ENCODE data around the gene GALNT5. TPM values are rescaled to one million over a fixed set of nuclear protein-coding genes. Genes with fewer than 3 reads are reported as not detected.
"Not testable (repeated sequence)": the region's sequence is repeated elsewhere in the genome, so short reads cannot be mapped to it uniquely, and the experiment has no call there.

GALNT5 gene, protein sequence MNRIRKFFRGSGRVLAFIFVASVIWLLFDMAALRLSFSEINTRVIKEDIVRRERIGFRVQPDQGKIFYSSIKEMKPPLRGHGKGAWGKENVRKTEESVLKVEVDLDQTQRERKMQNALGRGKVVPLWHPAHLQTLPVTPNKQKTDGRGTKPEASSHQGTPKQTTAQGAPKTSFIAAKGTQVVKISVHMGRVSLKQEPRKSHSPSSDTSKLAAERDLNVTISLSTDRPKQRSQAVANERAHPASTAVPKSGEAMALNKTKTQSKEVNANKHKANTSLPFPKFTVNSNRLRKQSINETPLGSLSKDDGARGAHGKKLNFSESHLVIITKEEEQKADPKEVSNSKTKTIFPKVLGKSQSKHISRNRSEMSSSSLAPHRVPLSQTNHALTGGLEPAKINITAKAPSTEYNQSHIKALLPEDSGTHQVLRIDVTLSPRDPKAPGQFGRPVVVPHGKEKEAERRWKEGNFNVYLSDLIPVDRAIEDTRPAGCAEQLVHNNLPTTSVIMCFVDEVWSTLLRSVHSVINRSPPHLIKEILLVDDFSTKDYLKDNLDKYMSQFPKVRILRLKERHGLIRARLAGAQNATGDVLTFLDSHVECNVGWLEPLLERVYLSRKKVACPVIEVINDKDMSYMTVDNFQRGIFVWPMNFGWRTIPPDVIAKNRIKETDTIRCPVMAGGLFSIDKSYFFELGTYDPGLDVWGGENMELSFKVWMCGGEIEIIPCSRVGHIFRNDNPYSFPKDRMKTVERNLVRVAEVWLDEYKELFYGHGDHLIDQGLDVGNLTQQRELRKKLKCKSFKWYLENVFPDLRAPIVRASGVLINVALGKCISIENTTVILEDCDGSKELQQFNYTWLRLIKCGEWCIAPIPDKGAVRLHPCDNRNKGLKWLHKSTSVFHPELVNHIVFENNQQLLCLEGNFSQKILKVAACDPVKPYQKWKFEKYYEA
- polyA plus RNA-seq (ENCODE audit: low read depth in 6 of 6): under 1 TPM in 1 of 6 donors, not detected in 5; 0.04 TPM

GRCh38 chr2:157257312-157258252 lies at the start of gene GALNT5:
GALNT5 (plus strand) TSS chr2:157257705; CDS start chr2:157258083, 378 bp downstream.
- H3K36me3 Mint-ChIP-seq: no peaks in the 10 kb centered on the region
- H3K4me3 Mint-ChIP-seq: no peak within 1 kb of the TSS
- peaks cover 11 to 24% (median 20%) of the 10 kb centered on the region in 3 donors for H3K27me3 Mint-ChIP-seq
- no peaks in the 10 kb centered on the region for H3K9me3 Mint-ChIP-seq
- DNase-seq: no peak
- no peak for ATAC-seq (ENCODE audit: low read depth in 2 of 2)
- H3K4me1 Mint-ChIP-seq: peaks cover 0 to 14% (median 0%) of the 10 kb centered on the region in 3 donors
- H3K27ac Mint-ChIP-seq: no peak within 1 kb of the TSS

- Mint-ChIP-seq H3K9me3 (no peaks in the 10 kb centered on the region), H3K27ac (no peak overlapping the region), H3K4me1 (no peaks in the 10 kb centered on the region), H3K4me3 (no peak overlapping the region), H3K36me3 (no peaks in the 10 kb centered on the region), H3K27me3 (peaks cover 5 to 17% (median 6%) of the 10 kb centered on the region in 3 donors)
- no peak for ATAC-seq (ENCODE audit: low read depth in 2 of 2)
- DNase-seq: no peak
These were observed 41.1 kb upstream of the GALNT5 start for GRCh38 chr2:157216286-157216965.

DNA sequence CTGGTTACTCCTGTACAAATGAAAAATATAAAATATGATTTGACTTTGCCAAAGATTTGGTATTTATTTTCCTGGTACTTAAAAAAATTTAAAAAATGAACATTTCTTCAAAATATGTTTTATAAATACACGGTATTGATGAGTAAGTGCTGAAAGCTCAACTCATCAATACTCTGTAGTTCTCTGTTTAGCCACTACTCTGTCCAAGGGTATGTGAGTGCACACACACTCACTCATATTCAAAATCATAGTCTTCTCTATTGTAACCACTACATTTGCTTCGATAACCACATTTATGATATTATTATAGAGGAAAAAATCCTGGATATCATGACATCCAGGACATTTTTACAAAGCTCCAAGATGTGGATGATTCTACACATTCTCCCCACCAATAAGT lies 40.1 kb upstream of the GALNT5 start:
- H3K27ac Mint-ChIP-seq: no peak overlapping the region
- H3K9me3 Mint-ChIP-seq: no peaks in the 10 kb centered on the region
- no peaks in the 10 kb centered on the region for H3K36me3 Mint-ChIP-seq
- ATAC-seq (ENCODE audit: low read depth in 2 of 2) (no peak), DNase-seq (no peak)
- H3K27me3 Mint-ChIP-seq: peaks cover 5 to 17% (median 6%) of the 10 kb centered on the region in 3 donors
- no peak overlapping the region for H3K4me3 Mint-ChIP-seq
- H3K4me1 Mint-ChIP-seq: no peaks in the 10 kb centered on the region

- no peak for DNase-seq
- Mint-ChIP-seq H3K27ac (no peak overlapping the region), H3K27me3 (peaks cover 0 to 17% (median 0%) of the 10 kb centered on the region in 3 donors), H3K4me1 (no peaks in the 10 kb centered on the region), H3K36me3 (no peaks in the 10 kb centered on the region), H3K4me3 (no peak overlapping the region), H3K9me3 (peaks cover 0 to 3% (median 0%) of the 10 kb centered on the region in 7 donors)
- no peak for ATAC-seq (ENCODE audit: low read depth in 2 of 2)
These were observed 38.6 kb upstream of the GALNT5 start for GRCh38 chr2:157218911-157219310.

DNA sequence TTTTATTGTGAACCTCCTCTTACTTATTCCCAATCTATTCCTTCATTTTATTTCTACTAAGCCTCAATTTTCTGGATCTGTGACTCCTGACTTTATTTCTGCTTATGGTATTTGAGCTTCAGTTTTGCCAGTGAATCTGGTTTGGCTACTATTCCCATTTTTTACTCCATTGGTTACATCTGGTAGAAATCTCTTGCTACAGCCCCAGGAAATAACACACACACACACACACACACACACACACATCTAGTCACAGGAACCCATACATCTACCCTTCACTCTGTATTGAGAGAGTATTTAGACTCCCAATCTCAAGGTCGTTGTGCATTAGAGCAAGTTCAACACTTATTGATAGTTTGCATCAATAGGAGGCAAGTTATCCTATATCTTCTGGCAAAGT lies 37.0 kb upstream of the GALNT5 start:
- peak overlapping the region in 1 of 6 donors; percentile 26 for H3K27ac Mint-ChIP-seq
- H3K27me3 Mint-ChIP-seq: peaks cover 0 to 17% (median 0%) of the 10 kb centered on the region in 3 donors
- H3K4me1 Mint-ChIP-seq: no peaks in the 10 kb centered on the region
- no peak for ATAC-seq (ENCODE audit: low read depth in 2 of 2)
- no peak for DNase-seq
- no peak overlapping the region for H3K4me3 Mint-ChIP-seq
- H3K36me3 Mint-ChIP-seq: no peaks in the 10 kb centered on the region
- peaks cover 0 to 7% (median 0%) of the 10 kb centered on the region in 7 donors for H3K9me3 Mint-ChIP-seq

GRCh38 chr2:157221394-157221988 lies 36.0 kb upstream of the GALNT5 start:
- Mint-ChIP-seq H3K4me3 (no peak overlapping the region), H3K27ac (no peak overlapping the region), H3K27me3 (peaks cover 0 to 11% (median 0%) of the 10 kb centered on the region in 3 donors), H3K9me3 (peaks cover 0 to 7% (median 0%) of the 10 kb centered on the region in 7 donors), H3K36me3 (no peaks in the 10 kb centered on the region), H3K4me1 (no peaks in the 10 kb centered on the region)
- ATAC-seq (ENCODE audit: low read depth in 2 of 2) (no peak), DNase-seq (no peak)

GRCh38 chr2:157223624-157224205 lies 33.8 kb upstream of the GALNT5 start:
- no peak for DNase-seq
- no peak for ATAC-seq (ENCODE audit: low read depth in 2 of 2)
- H3K36me3 Mint-ChIP-seq: no peaks in the 10 kb centered on the region
- no peaks in the 10 kb centered on the region for H3K4me1 Mint-ChIP-seq
- H3K9me3 Mint-ChIP-seq: peaks cover 0 to 9% (median 0%) of the 10 kb centered on the region in 7 donors
- H3K27ac Mint-ChIP-seq: no peak overlapping the region
- peaks cover 0 to 8% (median 0%) of the 10 kb centered on the region in 3 donors for H3K27me3 Mint-ChIP-seq
- H3K4me3 Mint-ChIP-seq: no peak overlapping the region

- not testable (repeated sequence) for H3K27ac Mint-ChIP-seq; H3K4me3 Mint-ChIP-seq; H3K36me3 Mint-ChIP-seq; DNase-seq; H3K4me1 Mint-ChIP-seq; ATAC-seq (ENCODE audit: low read depth in 2 of 2); H3K27me3 Mint-ChIP-seq
- H3K9me3 Mint-ChIP-seq: peaks cover 0 to 16% (median 0%) of the 10 kb centered on the region in 7 donors
These were observed 33.1 kb upstream of the GALNT5 start for GRCh38 chr2:157224448-157224847.

DNA sequence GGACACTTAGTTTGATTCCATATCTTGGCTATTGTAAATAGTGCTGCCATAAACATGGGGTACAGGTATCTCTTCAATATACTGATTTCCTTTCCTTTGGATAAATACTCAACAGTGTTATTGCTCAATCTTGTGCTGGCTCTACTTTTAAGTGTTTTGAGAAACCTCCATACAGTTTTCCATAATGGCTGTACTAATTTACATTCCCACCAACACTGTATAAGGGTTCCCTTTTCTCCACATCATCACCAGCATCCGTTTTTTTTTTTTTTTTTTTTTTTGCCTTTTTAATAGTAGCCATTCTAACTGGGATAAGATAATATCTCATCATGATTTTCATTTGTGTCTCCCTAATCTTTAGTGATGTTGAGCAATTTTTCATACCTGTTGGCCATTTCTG lies 29.9 kb upstream of the GALNT5 start:
- H3K36me3 Mint-ChIP-seq: no peaks in the 10 kb centered on the region
- no peaks in the 10 kb centered on the region for H3K4me1 Mint-ChIP-seq
- no peaks in the 10 kb centered on the region for H3K27me3 Mint-ChIP-seq
- DNase-seq (no peak), ATAC-seq (ENCODE audit: low read depth in 2 of 2) (no peak)
- peaks cover 0 to 17% (median 0%) of the 10 kb centered on the region in 7 donors for H3K9me3 Mint-ChIP-seq
- no peak overlapping the region for H3K27ac Mint-ChIP-seq
- no peak overlapping the region for H3K4me3 Mint-ChIP-seq

DNA sequence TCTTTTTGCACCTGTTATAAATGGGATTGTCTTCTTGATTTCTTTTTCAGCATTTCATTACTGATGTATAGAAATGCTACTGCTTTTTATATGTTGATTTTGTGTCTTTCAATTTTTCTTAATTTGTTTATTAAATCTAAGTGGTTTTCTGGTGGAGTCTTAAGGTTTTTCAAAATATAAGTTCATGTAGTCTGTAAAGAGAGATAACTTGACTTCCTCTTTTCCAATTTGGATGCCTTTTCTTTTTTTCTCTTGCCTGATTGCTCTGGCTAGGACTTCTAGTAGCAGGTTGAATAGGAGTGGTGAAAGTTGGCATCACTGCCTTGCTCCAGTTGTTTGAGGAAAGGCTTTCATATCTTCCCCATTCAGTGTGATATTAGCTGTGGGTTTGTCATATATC lies 28.6 kb upstream of the GALNT5 start:
- Mint-ChIP-seq H3K27me3 (peaks cover 0 to 8% (median 0%) of the 10 kb centered on the region in 3 donors), H3K4me3 (no peak overlapping the region), H3K9me3 (peaks cover 0 to 18% (median 0%) of the 10 kb centered on the region in 7 donors), H3K36me3 (no peaks in the 10 kb centered on the region), H3K27ac (no peak overlapping the region), H3K4me1 (no peaks in the 10 kb centered on the region)
- ATAC-seq (ENCODE audit: low read depth in 2 of 2): no peak
- no peak for DNase-seq

DNA sequence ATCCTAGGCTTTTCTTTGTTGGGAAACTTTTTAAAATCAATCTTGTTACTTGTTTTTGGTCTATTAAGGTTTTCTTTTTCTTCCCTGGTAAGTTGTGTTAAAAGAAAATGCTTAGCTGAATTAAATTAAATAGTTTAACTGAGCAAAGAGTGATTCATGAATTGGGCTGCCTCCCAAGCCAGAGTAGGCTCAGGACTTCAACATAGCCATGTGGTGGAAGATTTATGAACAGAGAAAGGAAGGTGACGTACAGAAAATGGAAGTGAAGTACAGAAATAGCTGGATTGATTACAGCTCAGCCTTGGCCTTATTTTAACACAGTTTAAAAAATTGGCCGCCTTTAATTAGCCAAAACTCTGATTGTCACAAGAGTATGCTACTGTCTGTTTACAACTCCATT lies 27.9 kb upstream of the GALNT5 start:
- no peak for ATAC-seq (ENCODE audit: low read depth in 2 of 2)
- no peak overlapping the region for H3K4me3 Mint-ChIP-seq
- H3K4me1 Mint-ChIP-seq: no peaks in the 10 kb centered on the region

DNA sequence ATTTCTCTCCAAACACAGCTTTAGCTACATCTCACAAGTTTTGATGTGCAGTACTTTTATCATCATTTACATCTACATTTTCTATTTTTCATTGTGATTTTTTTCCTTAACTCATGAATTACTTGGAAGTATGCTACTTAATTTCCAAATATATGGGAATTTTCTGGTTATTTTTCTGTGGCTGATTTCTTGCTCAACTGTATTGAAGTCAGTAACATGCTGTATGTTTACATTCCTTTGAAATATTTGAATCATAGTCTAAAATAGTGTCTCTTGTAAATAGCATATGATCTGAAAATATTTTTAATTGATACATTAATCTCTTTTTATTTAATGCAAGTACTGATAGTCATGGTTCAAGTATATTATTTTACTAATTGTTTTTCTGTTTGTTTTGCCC lies 26.0 kb upstream of the GALNT5 start:
- Mint-ChIP-seq H3K27ac (no peak overlapping the region), H3K4me1 (no peaks in the 10 kb centered on the region), H3K9me3 (peaks cover 0 to 14% (median 0%) of the 10 kb centered on the region in 7 donors), H3K27me3 (peaks cover 0 to 14% (median 2%) of the 10 kb centered on the region in 3 donors), H3K36me3 (no peaks in the 10 kb centered on the region), H3K4me3 (no peak overlapping the region)
- ATAC-seq (ENCODE audit: low read depth in 2 of 2) (no peak), DNase-seq (no peak)

More for the DNA sequence above, 27.9 kb upstream of the GALNT5 start:
- Mint-ChIP-seq H3K9me3 (peaks cover 0 to 14% (median 0%) of the 10 kb centered on the region in 7 donors), H3K27me3 (peaks cover 0 to 8% (median 0%) of the 10 kb centered on the region in 3 donors), H3K27ac (no peak overlapping the region), H3K36me3 (no peaks in the 10 kb centered on the region)
- no peak for DNase-seq
